Activated CD4-positive, alpha-beta T cell treated with anti-CD3 and anti-CD28 coated beads, Interleukin-2, amount 50 U/mL, for 4 hours (primary cell): ENCODE results near the gene PDE1C.

Source experiments
- DNase-seq, 2 experiments: peaks; one replicate each; pipeline ENCODE4 v3.0.0-alpha.2; 2020

The PDE1C gene

DNA sequence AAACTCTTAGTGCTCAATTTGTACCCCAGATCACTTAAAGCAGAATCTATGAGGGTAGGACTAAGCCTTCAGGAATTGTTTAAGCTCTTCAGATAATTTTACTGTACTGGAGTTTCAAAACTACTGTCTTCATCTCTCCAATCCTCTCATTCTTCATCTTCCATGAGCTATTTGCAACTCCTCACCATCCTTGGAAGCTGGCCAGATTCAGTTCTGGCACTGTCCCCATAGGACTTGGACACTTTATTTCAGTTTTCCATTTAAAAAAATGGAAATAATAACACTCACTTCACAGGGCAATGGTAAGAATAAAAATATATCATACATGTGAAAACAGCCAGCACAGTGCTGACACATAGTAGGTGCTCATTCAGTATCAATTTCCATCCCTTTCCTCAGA, 308.6 kb downstream of the PDE1C start:
- DNase-seq, result no peak

DNA sequence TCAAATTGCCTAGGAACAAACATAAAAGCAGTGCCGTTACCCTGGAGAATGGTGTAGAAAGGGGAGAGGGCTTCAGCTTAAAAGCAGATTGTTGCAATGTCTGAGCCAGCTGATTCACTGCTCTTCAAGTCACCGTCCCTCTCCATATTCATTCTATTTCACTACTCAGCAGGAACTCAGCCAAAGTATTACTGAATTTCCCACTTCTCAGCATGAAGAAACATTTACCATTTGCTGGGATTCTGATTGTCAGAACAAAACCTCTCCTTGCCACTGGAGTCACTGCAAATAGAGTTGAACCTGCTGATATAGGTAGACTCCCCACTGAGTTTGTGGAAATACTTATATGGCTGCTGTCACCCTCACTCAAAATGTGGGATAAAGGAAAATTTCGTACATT, 311.5 kb downstream of the PDE1C start:
- DNase-seq, result no peak

DNA sequence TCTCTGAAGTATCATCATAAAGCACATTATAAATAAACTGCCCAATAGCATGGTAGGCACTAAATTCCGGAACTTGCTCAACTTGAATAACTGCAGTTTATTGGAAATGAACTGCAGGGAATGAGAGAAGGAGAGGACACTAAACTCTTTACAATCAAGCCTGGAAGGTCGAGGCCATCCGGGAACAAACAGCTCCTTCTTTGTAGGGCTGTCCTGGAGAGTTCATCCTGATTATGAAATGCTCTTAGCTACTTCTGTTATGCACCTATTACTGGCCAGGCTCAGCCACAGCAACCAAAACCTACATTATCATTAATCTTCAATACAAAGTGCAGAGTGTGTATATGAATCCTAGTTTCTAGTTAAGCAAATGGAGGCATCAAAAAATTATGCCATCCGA, 318.5 kb downstream of the PDE1C start:
- no peak for DNase-seq

DNA sequence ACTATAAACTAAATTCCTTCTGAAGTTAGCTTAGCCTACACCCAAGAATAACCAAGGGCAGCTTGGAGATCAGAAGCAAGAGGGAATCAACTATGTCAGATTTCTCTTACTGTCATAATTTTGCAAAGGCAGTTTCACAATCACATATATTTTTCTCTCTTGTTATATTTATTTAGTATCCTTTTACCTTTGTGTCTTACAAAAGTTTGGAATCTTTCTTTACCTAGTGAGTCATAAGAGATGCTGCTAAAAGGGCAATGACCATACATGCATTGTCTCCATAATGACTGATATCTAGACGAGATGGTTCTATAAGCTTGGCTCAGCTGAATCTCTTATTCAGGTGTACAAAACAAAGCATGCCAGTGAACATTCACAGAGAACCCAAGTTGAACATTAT, 322.1 kb downstream of the PDE1C start:
- no peak for DNase-seq

DNA sequence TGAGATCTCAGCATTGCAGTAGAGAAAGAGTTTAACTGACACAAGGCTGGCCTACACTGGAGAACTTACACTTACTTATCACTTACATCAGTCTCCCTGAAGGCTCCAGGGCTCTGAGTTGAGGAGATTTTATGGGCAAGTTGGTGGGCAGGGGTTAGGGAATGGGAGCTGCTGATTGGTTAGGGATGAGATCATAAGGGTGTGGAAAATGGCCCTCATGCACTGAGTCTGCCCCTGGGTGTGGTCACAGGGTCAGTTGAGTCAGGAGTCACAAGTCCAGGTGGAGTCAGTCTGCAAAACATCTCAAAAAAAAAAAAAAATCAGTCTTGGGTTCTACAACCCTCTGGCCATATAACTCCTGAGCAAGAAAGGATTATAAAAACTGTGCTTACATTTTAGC, 322.7 kb downstream of the PDE1C start:
- DNase-seq, result no peak

DNA sequence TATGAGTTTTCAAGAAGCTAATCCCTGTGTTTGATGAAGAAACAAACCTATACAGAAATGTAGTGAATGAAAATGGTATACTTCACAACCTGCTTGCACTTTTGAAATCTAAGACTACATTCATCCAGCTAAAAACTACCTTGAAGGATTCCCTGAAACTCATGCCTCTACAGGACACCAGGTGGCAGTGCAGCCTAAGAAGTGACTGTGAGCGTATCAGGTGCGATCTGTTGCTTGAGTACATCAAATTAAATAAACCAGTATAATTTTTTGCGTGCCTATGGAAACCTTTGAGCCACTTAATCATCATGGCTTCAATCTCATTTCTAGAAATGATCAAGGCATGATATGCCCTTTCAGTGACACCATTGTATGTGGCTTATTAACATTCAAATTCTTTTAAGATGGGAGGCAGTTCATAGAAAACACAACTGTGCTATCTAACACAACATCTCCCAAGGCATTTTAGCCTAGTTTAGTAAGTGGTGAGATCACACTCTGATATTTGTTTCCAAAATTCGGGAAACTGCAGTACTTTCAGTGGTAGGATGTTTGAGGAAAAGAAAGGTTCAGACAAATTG, 325.8 kb downstream of the PDE1C start:
- no peak for DNase-seq

DNA sequence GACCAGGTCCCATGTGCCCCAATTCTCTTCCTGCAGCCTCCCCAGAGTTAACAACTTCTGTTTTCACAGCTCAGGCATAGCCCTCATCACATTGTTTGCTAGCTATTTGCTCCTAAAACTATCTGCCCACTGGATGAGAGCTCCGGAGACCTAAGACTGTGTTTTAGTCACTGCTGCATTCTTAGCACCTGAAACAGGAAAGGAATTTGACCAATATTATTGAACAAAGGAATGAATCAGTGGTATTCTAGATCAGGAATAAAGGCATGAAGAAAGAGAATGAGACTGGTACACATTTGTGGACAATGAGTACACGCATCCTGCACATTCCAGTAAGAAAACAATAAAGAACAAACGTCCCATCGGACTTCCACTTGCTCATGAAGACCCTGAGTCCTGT, 328.4 kb downstream of the PDE1C start:
- DNase-seq, result no peak

DNA sequence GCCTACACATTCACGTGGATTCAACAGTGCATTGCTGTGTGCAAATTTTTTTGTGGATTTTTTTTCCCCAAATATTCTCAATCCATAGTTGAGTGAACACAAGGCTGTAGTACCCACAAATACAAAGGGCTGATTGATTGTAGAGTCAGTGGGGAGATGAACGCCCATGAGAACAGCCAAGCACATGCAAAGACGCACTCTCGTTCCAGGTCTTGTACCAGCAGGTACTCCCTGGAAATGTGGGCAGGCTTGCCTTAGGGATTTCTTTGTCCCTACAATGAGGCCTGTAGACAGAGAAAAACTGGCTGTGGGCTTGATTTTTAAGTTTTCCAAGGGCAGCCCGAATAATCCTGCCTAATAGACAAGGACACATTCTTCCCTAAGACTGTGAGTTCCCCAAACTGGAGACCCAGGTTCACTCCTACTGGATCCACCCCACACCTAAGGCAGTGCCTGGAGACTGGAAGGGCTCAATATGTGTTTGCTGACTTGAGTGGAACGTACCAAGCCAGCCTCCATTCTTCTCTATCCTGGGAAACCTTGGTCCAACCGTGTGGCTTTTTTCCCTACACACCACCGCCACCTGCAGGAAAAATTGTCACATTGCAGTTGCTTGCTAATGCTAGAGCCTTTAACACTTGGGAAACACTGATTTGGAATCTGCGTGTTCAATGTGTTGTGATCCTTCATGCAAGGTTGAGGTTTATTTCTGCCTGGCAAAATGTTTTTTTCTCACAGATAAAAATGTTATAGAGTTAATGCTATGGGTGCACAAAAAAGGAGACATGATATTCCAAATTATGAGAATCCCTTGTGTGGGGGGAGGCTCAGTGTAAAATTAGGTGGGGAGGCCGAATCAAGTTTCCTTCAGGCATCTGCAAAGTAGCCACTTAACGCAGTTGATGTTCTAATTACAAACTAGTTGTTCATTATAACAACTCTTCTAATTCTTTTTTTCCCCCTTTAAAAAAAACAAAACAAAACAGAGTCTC, 333.9 kb downstream of the PDE1C start:
- no peak for DNase-seq

DNA sequence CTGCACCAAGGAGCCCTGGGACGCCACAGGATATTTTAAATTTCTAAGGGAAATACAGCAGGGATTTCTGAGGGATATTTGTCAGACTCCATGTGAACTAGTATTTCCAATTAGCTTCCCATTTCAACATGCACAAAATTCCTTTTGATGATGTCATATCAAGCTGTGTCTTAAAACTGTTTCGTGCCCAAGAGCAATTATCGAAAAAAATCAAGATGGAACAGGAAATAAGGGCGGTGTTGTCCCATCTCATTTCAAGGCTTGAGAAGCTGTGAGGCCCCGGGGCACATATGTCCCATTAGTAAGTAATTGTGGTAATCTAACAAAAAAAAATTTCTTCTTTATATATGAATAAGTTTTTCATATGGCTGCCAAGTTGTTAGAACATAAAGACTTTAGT, 335.8 kb downstream of the PDE1C start:
- DNase-seq, result no peak

DNA sequence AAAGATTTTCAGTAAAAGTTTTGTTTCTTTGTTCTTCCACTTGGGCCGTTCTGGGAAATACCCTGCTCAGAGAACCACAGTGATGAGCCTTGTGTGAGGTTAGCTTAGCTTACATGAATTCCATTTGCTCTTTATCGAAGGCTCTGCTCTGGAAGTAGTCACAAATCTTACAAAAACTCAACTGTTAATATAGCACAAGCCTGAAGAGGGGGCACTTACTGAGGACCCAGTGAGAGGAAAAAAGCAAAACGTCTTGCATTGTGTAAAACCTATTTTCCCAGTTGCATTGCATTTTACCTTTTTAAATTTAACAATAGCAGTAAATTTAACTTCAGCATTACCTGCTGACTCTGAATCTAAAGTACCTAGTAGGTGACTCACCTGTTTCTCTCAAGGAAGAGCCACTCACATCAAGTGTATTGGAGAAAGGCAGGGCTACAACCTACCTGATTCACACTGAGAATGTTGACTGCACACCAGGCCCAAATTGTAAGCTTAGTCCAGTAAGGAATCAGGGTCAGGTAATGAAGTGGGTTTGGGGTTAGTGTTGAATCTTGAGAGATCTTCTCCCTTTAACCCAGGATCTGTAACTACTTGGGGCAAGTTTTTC, 340.9 kb downstream of the PDE1C start:
- DNase-seq, result no peak

DNA sequence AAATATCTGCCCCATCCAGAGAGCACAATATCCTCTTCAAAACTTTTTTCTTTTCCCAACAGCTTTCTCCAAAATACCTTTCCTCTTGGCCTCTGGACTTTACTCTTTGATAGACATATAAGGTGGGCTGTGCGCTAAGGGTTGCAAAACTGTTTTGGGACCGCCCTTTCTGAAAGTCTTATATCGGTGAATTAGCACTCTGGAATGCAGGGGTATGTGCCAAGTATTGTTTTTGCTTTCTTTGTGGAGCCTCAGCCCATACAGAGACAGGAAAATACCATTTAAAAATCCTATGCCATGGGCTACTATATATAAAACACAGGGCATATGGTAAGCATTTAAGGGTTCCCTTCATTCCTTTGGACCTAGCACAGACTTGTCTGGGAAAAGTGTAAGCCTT, 345.5 kb downstream of the PDE1C start:
- DNase-seq, result no peak

DNA sequence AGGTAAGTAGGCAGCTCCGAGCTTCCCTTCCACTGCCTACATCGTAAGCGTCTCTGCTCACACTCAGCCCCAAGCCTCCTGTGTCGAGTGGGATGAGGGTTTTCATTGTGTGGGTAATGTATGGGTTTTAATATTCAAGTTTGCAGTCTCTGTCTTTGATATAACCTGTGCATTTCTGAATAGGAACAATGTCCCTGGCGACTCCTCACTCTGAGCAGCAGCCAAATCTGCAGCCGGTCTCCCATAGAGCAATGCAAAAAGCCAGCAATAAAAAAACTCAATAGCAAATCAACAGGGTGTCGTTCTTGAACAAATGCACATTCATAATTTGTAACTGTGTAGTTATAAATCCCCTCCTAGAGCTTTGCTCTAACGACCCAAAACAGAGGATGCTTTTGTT, 349.8 kb downstream of the PDE1C start:
- DNase-seq, result no peak

DNA sequence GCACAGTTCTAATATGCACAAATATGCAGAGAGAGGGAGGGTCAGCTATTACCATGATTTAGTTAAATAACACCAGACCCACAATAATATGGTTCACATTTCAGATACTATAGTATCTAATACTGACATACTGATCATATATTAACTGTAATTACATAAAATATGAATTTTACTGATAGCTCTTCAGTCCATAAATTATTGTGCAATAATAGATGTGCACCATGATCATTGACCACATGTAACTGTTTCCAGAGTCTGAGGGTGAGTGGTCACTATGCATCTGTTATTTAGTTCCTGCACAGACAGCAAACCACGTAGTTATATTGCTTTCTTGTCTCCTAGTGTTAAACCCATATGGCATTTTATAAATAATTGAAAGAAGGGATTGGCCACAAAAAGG, 353.9 kb downstream of the PDE1C start:
- no peak for DNase-seq

DNA sequence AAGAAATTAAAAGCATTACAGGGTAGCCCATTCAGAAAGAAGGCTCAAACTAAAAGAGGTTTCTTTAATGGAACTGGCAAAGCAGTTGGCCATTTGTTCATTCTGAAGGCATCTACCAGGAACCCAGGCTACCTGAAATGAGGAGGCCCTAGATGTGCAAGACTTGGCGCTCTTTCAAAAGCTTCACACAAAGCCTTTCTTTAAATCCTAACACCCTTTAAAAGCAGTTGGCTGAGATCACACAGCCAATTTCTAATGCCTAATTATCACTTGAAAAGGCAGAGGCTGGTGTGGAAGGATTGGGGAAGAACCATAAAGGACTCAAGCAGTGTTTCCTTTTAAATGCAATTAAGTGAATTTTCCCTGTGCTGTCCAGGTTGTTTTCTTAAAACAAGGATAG, 360.0 kb downstream of the PDE1C start:
- no peak for DNase-seq

DNA sequence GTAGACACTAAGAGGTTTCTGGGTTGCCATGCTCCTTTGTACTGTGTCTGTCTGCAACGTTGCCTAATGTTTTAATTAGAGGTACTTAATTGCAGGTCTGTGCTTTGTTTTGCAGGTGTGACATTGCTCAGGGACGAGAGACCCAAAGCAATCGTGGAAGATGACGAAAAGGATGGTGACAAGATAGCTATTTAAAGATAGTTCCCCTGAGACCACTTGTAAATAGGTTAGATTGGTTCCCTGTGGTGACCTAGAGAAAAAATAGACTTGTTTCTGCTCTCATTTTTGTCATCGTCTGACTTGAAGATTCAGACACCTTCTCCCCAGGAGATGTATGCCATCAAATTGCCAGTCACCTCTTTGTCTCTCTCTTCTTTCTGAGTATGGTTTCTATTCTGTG, 363.1 kb downstream of the PDE1C start:
- DNase-seq, result no peak

DNA sequence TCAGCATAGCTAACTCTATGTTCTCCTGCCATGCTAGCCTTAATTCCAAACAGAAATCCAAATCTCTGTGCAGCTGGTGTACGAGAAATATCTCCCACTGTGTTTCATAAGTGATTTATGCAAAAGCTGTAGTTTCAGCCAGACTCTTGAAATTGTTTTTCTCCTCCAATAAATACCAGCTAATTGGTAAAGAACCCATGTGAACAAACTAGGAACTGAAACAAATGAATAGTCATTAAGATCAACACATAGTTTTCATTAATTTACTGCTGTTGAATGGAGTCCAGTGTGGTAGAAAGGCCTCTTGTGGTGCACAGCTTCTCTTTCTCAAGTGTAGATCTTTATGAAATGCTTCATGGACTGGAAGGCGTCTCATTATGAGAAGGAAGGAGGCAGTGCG, 364.8 kb downstream of the PDE1C start:
- DNase-seq, result no peak

DNA sequence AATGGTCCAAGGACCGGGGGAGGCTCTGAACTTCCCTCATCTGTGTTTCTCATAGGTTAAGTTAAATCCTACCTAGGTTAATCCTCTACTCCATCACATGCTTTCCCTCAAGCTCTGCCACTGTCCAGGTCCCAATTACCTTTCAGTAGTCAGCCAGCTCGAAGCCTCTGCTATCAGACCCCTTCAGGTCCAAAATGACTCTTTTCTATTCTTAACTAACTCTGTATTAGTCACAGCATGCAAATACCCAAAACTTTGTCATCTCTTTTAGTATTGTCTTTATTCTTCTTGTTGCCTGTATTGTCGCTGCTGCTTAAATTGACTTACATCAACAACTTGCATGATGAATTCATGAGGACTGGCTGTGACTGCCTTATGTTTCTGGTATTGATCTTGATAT, 367.9 kb downstream of the PDE1C start:
- no peak for DNase-seq
